Vagina (tissue), 2 donors: Measurements from ENCODE around the gene CCDC186.

Experiments
- CTCF ChIP-seq, 3 experiments: fragments of 450-650 bp in 2 of 3; fragments of 200-600 bp in 1 of 3; sonication (generic) in 1 of 3; IDR thresholded peaks; one replicate each; pipeline ENCODE4 v1.5.1; 2017 to 2019; ENCODE audit warnings: antibody characterized with exemption in 3 of 3, mild to moderate bottlenecking in 2 of 3, moderate library complexity in 2 of 3
- POLR2A ChIP-seq, 2 donors: fragments of 450-650 bp; IDR thresholded peaks; one replicate each; pipeline ENCODE4 v1.6.1; 2017; ENCODE audit warnings: antibody characterized with exemption in 2 of 2, mild to moderate bottlenecking in 2 of 2, moderate library complexity in 2 of 2
- POLR2AphosphoS5 ChIP-seq, 2 donors: sonication (generic); formaldehyde crosslinking; IDR thresholded peaks; one replicate each; pipeline ENCODE4 v1.9.0; 2017; ENCODE audit warnings: antibody characterized with exemption in 2 of 2, mild to moderate bottlenecking in 2 of 2, low read depth in 1 of 2; ENCODE audit not compliant: insufficient read depth in 1 of 2

- TF ChIP-seq POLR2A (IDR thresholded peaks at IDR 0.05) (no peak), CTCF (IDR thresholded peaks at IDR 0.05) (no peak), POLR2AphosphoS5 (IDR thresholded peaks at IDR 0.05; ENCODE audit: insufficient read depth in 1 of 2, low read depth in 1 of 2) (no peak)
Measured at GRCh38 chr10:114166494-114166893, 7.5 kb downstream of the CCDC186 start.
